Activated T-cell treated with anti-CD3 and anti-CD28 coated beads, Interleukin-2, amount 50 U/mL, for 72 hours (primary cell): ENCODE results near the gene ACTL8. TPM values are rescaled to one million over a fixed set of nuclear protein-coding genes. Genes with fewer than 3 reads are reported as not detected.

Source experiments
- ATAC-seq, 2 donors: fragments of 150-1000 bp; cut with Tn5 transposase; replicated peaks in 1 of 2; 2 replicates each; pipeline ENCODE4 v1.10.0; 2021; ENCODE audit warnings: moderate library complexity in 2 of 2, mild to moderate bottlenecking in 1 of 2
- DNase-seq, 2 donors: peaks; one replicate each; pipeline ENCODE4 v3.0.0; 2021 to 2022; ENCODE audit warnings: mixed read lengths in 1 of 2
- H3K27ac Mint-ChIP-seq: one replicate; pipeline ENCODE4 v1.8.0; 2022; ENCODE audit warnings: mild to moderate bottlenecking, moderate library complexity, mixed read lengths
- H3K27me3 Mint-ChIP-seq: one replicate; pipeline ENCODE4 v1.8.0; 2022; ENCODE audit warnings: low read depth, mixed read lengths
- H3K36me3 Mint-ChIP-seq, 2 donors: one replicate each; pipeline ENCODE4 v1.8.0; 2022; ENCODE audit warnings: mixed read lengths in 2 of 2, mild to moderate bottlenecking in 1 of 2; ENCODE audit not compliant: insufficient read depth in 2 of 2
- H3K4me1 Mint-ChIP-seq: one replicate; pipeline ENCODE4 v1.8.0; 2022; ENCODE audit warnings: low read depth, mixed read lengths
- H3K4me3 Mint-ChIP-seq, 2 donors: one replicate each; pipeline ENCODE4 v1.8.0; 2022; ENCODE audit warnings: mild to moderate bottlenecking in 2 of 2, mixed read lengths in 2 of 2, moderate library complexity in 2 of 2
- H3K9me3 Mint-ChIP-seq, 2 donors: one replicate each; pipeline ENCODE4 v1.8.0; 2022; ENCODE audit warnings: mixed read lengths in 2 of 2
- total RNA-seq, 2 donors: library from RNA; stranded (reverse); gene quantifications; one replicate each; pipeline ENCODE4 v1.2.3, GENCODE V29; 2022

Gene ACTL8
- total RNA-seq, 2 donors from 2014 or later = not detected

GRCh38 chr1:17725811-17726582 lies 29.1 kb upstream of the ACTL8 start:
- ATAC-seq (no peak), DNase-seq (no peak)
- Mint-ChIP-seq H3K27ac (no peak overlapping the region), H3K4me3 (no peak overlapping the region), H3K36me3 (peaks cover 0 to 1% of the 10 kb centered on the region in 2 donors), H3K9me3 (no peaks in the 10 kb centered on the region), H3K27me3 (no peaks in the 10 kb centered on the region), H3K4me1 (no peaks in the 10 kb centered on the region)

DNA sequence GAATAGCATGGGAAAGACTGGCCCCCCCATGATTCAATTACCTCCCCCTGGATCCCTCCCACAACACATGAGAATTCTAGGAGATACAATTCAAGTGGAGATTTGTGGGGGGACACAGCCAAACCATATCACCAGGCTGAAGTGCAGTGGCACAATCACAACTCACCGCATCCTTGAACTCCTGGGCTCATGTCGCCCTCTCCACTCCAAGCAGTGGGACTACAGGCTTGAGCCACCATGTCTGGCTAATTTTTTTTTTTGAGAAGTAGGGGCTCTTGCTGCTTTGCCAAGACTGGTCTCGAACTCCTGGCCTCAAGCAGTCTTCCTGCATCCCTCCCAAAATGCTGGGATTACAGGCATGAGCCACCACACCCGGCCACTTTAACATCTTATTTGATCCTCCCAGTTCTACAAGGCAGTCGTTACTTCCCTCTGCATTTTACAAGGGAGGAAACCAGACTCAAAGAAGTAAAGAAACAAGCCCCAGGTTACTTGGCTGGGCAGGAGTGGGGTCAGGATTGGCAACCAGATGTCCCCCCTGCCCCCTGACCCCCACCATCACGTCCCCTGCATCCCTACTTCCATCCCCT lies 26.9 kb upstream of the ACTL8 start:
- H3K27ac Mint-ChIP-seq = no peak overlapping the region
- DNase-seq (no peak), ATAC-seq (no peak)
- no peak overlapping the region for H3K4me3 Mint-ChIP-seq
- no peaks in the 10 kb centered on the region for H3K27me3 Mint-ChIP-seq
- peaks cover 0 to 1% of the 10 kb centered on the region in 2 donors for H3K36me3 Mint-ChIP-seq
- H3K4me1 Mint-ChIP-seq = no peaks in the 10 kb centered on the region
- H3K9me3 Mint-ChIP-seq = no peaks in the 10 kb centered on the region

DNA sequence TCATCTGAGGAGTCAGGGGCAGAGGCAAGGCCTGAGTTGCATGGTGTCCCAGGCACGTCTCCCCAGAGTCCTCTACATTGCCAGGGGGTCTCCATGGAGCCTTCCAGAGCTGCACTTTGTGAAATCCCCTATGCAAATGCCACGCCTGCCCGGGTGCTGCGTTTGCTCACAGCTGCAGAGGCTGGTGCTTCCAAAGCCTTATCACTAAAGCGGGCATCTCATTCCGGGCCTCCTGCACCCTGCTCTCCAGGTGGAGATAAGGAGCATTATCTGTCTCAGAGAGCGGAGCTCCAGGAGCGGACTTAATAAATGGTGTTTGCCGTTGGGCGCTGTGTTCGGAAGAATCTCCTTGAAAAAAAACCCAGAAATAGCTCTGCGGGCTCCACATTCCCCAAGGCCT lies 25.9 kb upstream of the ACTL8 start:
- no peaks in the 10 kb centered on the region for H3K4me1 Mint-ChIP-seq
- H3K27ac Mint-ChIP-seq = no peak overlapping the region
- no peaks in the 10 kb centered on the region for H3K9me3 Mint-ChIP-seq
- no peak overlapping the region for H3K4me3 Mint-ChIP-seq
- ATAC-seq (no peak), DNase-seq (no peak)
- H3K36me3 Mint-ChIP-seq = peaks cover 0 to 1% of the 10 kb centered on the region in 2 donors
- H3K27me3 Mint-ChIP-seq = no peaks in the 10 kb centered on the region

DNA sequence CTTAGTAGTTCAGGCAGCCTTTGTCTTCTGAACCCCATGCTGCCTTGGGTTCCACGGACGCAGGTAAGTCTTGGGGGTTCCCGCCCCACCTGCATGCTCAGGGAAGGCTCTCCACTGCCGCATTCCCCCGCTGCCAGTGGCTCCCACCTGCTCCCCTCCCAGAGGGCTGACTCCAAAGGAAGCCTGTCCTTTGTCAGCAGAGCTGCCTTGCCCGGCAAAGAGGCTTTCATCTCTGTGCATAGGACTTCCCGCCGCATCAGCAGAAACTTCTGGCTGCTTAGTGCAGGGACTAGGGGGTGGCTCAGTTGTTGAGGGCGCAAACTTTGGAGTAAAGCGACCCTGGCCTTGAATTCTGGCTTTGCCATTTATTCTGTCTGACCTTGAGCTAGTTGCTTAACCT lies 25.2 kb upstream of the ACTL8 start:
- Mint-ChIP-seq H3K27ac (no peak overlapping the region), H3K36me3 (peaks cover 0 to 1% of the 10 kb centered on the region in 2 donors), H3K4me3 (no peak overlapping the region), H3K9me3 (no peaks in the 10 kb centered on the region), H3K27me3 (no peaks in the 10 kb centered on the region), H3K4me1 (no peaks in the 10 kb centered on the region)
- no peak for DNase-seq
- no peak for ATAC-seq

- no peak for ATAC-seq
- Mint-ChIP-seq H3K4me1 (no peaks in the 10 kb centered on the region), H3K4me3 (no peak overlapping the region)
These were observed 23.7 kb upstream of the ACTL8 start for GRCh38 chr1:17731460-17731859.

GRCh38 chr1:17732475-17732874 lies 22.7 kb upstream of the ACTL8 start:
- ATAC-seq (no peak), DNase-seq (no peak)
- Mint-ChIP-seq H3K4me1 (no peaks in the 10 kb centered on the region), H3K9me3 (no peaks in the 10 kb centered on the region), H3K27ac (no peak overlapping the region), H3K27me3 (no peaks in the 10 kb centered on the region), H3K36me3 (peaks cover 0 to 1% of the 10 kb centered on the region in 2 donors), H3K4me3 (no peak overlapping the region)

More at GRCh38 chr1:17731460-17731859, 23.7 kb upstream of the ACTL8 start:
- H3K27ac Mint-ChIP-seq = no peak overlapping the region
- no peaks in the 10 kb centered on the region for H3K9me3 Mint-ChIP-seq
- DNase-seq = no peak
- no peaks in the 10 kb centered on the region for H3K27me3 Mint-ChIP-seq
- peaks cover 0 to 1% of the 10 kb centered on the region in 2 donors for H3K36me3 Mint-ChIP-seq

DNA sequence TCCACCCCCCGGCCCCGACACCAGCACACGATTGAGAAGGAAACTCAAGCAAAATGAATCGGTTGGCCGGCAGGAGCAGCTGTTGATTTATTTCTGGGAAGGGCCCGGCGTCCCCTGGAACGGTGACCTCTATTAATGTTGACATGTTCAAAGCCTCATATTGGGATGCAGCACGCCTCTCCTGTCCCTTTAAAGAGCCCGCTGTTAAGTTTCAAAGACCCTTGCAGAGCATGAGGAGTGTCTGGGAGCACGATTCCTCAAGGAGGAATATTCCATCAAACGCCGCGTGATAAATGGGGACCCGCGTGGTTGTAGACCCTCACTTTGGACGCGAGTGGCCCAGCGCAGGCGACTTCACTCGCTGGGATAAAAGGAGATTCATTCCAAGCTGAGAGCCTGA lies 21.5 kb upstream of the ACTL8 start:
- no peak overlapping the region for H3K27ac Mint-ChIP-seq
- DNase-seq (no peak), ATAC-seq (no peak)
- no peaks in the 10 kb centered on the region for H3K27me3 Mint-ChIP-seq
- H3K9me3 Mint-ChIP-seq = no peaks in the 10 kb centered on the region
- H3K4me1 Mint-ChIP-seq = no peaks in the 10 kb centered on the region
- no peak overlapping the region for H3K4me3 Mint-ChIP-seq
- peaks cover 0 to 1% of the 10 kb centered on the region in 2 donors for H3K36me3 Mint-ChIP-seq

DNA sequence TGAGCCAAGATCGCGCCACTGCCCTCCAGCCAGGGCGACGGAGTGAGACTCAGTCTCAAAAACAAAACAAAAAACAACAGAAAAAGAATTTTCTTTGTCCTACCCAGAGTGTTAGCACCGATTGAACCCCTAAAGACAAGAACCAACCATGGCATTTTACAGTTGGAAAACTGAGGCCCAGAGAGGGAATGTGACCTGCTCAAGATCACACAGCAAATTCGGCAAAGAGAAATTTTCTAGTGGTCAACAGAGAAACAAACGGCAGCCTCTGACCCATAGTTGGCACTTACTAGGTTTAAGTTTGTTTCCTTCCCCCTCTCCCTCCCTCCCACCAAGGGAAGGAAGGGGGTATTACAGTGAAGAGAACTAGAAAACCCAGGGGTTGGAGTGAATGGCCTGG lies 20.5 kb upstream of the ACTL8 start:
- ATAC-seq = no peak
- Mint-ChIP-seq H3K36me3 (no peaks in the 10 kb centered on the region), H3K27ac (no peak overlapping the region), H3K9me3 (no peaks in the 10 kb centered on the region), H3K27me3 (no peaks in the 10 kb centered on the region), H3K4me1 (no peaks in the 10 kb centered on the region), H3K4me3 (no peak overlapping the region)
- no peak for DNase-seq

GRCh38 chr1:17735348-17735747 lies 19.8 kb upstream of the ACTL8 start:
- ATAC-seq (no peak), DNase-seq (no peak)
- no peaks in the 10 kb centered on the region for H3K27me3 Mint-ChIP-seq
- H3K9me3 Mint-ChIP-seq = no peaks in the 10 kb centered on the region
- no peak overlapping the region for H3K4me3 Mint-ChIP-seq
- H3K36me3 Mint-ChIP-seq = no peaks in the 10 kb centered on the region
- no peak overlapping the region for H3K27ac Mint-ChIP-seq
- no peaks in the 10 kb centered on the region for H3K4me1 Mint-ChIP-seq

DNA sequence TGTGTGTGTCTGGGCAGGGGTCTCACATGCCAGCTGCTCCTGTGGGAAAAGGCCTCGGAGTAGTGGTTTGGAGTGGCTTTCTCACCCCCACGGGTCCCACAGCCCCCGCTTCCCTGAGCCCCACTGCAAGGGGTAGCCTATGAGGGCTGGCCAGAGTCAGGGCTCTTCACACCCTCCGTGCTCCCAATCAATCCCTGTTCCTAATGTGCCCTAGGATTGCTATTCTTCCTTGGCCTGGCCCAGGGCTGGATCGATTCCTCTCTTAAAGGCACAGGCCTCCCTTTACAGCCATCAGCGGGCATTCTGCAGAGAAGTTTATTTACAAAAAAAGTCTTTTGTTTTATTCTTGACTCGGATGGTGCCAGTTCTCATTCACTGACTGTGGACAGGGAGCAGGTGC lies 19.3 kb upstream of the ACTL8 start:
- Mint-ChIP-seq H3K9me3 (no peaks in the 10 kb centered on the region), H3K27ac (no peak overlapping the region), H3K27me3 (no peaks in the 10 kb centered on the region), H3K4me1 (no peaks in the 10 kb centered on the region), H3K36me3 (no peaks in the 10 kb centered on the region), H3K4me3 (no peak overlapping the region)
- no peak for DNase-seq
- ATAC-seq = no peak

DNA sequence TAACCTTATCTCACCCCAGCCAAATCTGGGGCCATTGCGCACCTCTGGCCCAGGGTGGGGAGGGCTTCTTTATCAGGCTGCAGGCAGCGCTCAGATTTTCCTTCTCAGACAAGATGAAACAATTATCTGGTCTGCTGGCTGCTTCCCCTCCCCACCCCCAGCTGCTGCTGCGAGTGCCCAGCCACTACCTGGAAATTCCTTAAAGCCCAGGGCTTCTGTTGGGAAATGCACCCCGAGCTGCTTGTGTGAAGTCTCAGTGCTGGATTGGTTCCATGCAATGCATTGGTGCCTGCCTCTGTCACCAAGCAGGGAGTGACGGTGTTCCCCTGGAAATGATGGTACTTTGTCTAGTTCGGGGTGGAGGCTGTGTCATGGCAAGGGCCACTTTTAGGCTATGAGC lies 18.5 kb upstream of the ACTL8 start:
- H3K9me3 Mint-ChIP-seq = no peaks in the 10 kb centered on the region
- no peak overlapping the region for H3K4me3 Mint-ChIP-seq

DNA sequence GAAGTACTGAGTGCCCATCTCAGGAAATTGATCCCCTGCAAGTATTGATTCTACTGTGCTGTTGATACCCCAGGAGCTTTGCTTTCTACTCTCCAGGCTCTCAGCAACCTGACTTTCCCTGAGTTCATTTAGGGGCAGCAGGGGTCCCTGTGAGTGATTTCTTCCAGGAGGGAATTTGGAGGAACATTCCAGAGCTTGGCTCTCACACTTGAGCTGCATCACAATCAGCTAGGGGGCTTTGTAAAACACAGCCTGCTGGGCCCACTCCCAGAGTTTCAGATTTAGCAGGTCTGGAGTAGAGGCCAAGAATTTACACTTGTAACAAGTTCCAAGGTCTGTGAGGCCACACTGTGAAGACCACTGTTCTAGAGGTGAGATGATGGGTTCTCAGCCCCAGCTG lies 16.1 kb upstream of the ACTL8 start:
- ATAC-seq (no peak), DNase-seq (no peak)
- Mint-ChIP-seq H3K4me3 (no peak overlapping the region), H3K27me3 (no peaks in the 10 kb centered on the region), H3K9me3 (no peaks in the 10 kb centered on the region), H3K4me1 (no peaks in the 10 kb centered on the region), H3K27ac (no peak overlapping the region), H3K36me3 (no peaks in the 10 kb centered on the region)

More for the DNA sequence above, 18.5 kb upstream of the ACTL8 start:
- Mint-ChIP-seq H3K4me1 (no peaks in the 10 kb centered on the region), H3K27ac (no peak overlapping the region), H3K36me3 (no peaks in the 10 kb centered on the region), H3K27me3 (no peaks in the 10 kb centered on the region)
- ATAC-seq (no peak), DNase-seq (no peak)

- H3K36me3 Mint-ChIP-seq = no peaks in the 10 kb centered on the region
- ATAC-seq (no peak), DNase-seq (no peak)
- H3K27ac Mint-ChIP-seq = no peak overlapping the region
- no peaks in the 10 kb centered on the region for H3K4me1 Mint-ChIP-seq
- no peaks in the 10 kb centered on the region for H3K27me3 Mint-ChIP-seq
- H3K9me3 Mint-ChIP-seq = no peaks in the 10 kb centered on the region
- no peak overlapping the region for H3K4me3 Mint-ChIP-seq
These were observed 14.1 kb upstream of the ACTL8 start for GRCh38 chr1:17741052-17741451.

DNA sequence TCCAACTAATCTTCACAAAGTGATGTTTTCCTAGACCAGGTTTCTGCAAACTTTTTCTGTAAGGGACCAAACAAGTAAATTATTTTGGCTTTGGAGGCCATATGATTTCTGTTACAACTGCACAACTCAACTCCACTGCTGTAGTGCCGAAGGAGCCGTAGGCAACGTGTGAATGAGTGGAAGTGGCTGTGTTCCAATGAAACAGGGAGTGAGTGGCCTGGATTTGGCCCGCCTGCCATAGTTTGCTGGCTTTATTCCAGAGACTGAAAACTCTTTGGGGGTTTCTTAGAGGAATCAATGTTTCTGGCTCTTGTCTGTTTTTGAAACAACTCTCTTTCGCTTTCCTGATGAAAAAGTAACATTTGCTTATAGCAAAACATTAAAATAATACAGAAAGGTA lies 12.6 kb upstream of the ACTL8 start:
- DNase-seq (no peak), ATAC-seq (no peak)
- Mint-ChIP-seq H3K4me1 (no peaks in the 10 kb centered on the region), H3K36me3 (no peaks in the 10 kb centered on the region), H3K4me3 (no peak overlapping the region), H3K27me3 (no peaks in the 10 kb centered on the region), H3K9me3 (no peaks in the 10 kb centered on the region), H3K27ac (no peak overlapping the region)
